Activated T-helper 9 cell treated with anti-CD3 and anti-CD28 coated beads, Interleukin-2, amount 50 U/mL, for 16 hours (primary cell): ENCODE measurements around the gene RNASE13.

Experiments
- DNase-seq: peaks from one replicate; pipeline ENCODE4 v3.0.0-alpha.2; 2020; ENCODE audit warnings: low read depth

The RNASE13 gene

GRCh38 chr14:21034707-21035106 lies at the start of gene RNASE13:
Gene RNASE13, minus strand, starts transcription at chr14:21034807. Its CDS starts 519 bp downstream, at chr14:21034288.
- DNase-seq, result no peak

- DNase-seq, result no peak
These were observed 49.8 kb upstream of the RNASE13 start for GRCh38 chr14:21084396-21084795.

- no peak for DNase-seq
These were observed 49.1 kb upstream of the RNASE13 start for GRCh38 chr14:21083565-21084325.

GRCh38 chr14:21081521-21082142 lies 47.0 kb upstream of the RNASE13 start:
- no peak for DNase-seq

- DNase-seq, result no peak
These were observed 44.1 kb upstream of the RNASE13 start for GRCh38 chr14:21078726-21079125.

- DNase-seq, result no peak
These were observed 43.7 kb upstream of the RNASE13 start for GRCh38 chr14:21078287-21078686.

GRCh38 chr14:21077672-21078071 lies 43.1 kb upstream of the RNASE13 start:
- DNase-seq, result no peak

- DNase-seq, result no peak
These were observed 41.3 kb upstream of the RNASE13 start for GRCh38 chr14:21075719-21076437.

GRCh38 chr14:21074398-21075272 lies 40.0 kb upstream of the RNASE13 start:
- DNase-seq, result no peak

- DNase-seq, result no peak
These were observed 39.3 kb upstream of the RNASE13 start for GRCh38 chr14:21073921-21074320.

GRCh38 chr14:21072781-21073339 lies 38.3 kb upstream of the RNASE13 start:
- no peak for DNase-seq

- no peak for DNase-seq
These were observed 37.4 kb upstream of the RNASE13 start for GRCh38 chr14:21072031-21072473.

GRCh38 chr14:21071225-21072030 lies 36.8 kb upstream of the RNASE13 start:
- no peak for DNase-seq

- no peak for DNase-seq
These were observed 36.1 kb upstream of the RNASE13 start for GRCh38 chr14:21070610-21071224.

GRCh38 chr14:21070083-21070609 lies 35.5 kb upstream of the RNASE13 start, which contains the start of gene ARHGEF40:
Gene ARHGEF40, plus strand, starts transcription at chr14:21070304. Its CDS starts 93 bp downstream, at chr14:21070397.
- no peak for DNase-seq

- DNase-seq, result no peak
These were observed 34.9 kb upstream of the RNASE13 start for GRCh38 chr14:21069388-21070082.

- DNase-seq, result no peak
These were observed 34.1 kb upstream of the RNASE13 start for GRCh38 chr14:21068521-21069387.

- DNase-seq, result no peak
These were observed 32.4 kb upstream of the RNASE13 start for GRCh38 chr14:21066882-21067502.
